GM18861 (cell line): ENCODE results near the gene CDON.

ENCODE experiments used
- ATAC-seq: cut with Tn5 transposase; IDR thresholded peaks from one replicate; pipeline ENCODE4 v1.9.1; 2021; ENCODE audit not compliant: unreplicated experiment

The CDON gene, protein sequence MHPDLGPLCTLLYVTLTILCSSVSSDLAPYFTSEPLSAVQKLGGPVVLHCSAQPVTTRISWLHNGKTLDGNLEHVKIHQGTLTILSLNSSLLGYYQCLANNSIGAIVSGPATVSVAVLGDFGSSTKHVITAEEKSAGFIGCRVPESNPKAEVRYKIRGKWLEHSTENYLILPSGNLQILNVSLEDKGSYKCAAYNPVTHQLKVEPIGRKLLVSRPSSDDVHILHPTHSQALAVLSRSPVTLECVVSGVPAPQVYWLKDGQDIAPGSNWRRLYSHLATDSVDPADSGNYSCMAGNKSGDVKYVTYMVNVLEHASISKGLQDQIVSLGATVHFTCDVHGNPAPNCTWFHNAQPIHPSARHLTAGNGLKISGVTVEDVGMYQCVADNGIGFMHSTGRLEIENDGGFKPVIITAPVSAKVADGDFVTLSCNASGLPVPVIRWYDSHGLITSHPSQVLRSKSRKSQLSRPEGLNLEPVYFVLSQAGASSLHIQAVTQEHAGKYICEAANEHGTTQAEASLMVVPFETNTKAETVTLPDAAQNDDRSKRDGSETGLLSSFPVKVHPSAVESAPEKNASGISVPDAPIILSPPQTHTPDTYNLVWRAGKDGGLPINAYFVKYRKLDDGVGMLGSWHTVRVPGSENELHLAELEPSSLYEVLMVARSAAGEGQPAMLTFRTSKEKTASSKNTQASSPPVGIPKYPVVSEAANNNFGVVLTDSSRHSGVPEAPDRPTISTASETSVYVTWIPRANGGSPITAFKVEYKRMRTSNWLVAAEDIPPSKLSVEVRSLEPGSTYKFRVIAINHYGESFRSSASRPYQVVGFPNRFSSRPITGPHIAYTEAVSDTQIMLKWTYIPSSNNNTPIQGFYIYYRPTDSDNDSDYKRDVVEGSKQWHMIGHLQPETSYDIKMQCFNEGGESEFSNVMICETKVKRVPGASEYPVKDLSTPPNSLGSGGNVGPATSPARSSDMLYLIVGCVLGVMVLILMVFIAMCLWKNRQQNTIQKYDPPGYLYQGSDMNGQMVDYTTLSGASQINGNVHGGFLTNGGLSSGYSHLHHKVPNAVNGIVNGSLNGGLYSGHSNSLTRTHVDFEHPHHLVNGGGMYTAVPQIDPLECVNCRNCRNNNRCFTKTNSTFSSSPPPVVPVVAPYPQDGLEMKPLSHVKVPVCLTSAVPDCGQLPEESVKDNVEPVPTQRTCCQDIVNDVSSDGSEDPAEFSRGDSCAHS (N-terminal part only)

DNA sequence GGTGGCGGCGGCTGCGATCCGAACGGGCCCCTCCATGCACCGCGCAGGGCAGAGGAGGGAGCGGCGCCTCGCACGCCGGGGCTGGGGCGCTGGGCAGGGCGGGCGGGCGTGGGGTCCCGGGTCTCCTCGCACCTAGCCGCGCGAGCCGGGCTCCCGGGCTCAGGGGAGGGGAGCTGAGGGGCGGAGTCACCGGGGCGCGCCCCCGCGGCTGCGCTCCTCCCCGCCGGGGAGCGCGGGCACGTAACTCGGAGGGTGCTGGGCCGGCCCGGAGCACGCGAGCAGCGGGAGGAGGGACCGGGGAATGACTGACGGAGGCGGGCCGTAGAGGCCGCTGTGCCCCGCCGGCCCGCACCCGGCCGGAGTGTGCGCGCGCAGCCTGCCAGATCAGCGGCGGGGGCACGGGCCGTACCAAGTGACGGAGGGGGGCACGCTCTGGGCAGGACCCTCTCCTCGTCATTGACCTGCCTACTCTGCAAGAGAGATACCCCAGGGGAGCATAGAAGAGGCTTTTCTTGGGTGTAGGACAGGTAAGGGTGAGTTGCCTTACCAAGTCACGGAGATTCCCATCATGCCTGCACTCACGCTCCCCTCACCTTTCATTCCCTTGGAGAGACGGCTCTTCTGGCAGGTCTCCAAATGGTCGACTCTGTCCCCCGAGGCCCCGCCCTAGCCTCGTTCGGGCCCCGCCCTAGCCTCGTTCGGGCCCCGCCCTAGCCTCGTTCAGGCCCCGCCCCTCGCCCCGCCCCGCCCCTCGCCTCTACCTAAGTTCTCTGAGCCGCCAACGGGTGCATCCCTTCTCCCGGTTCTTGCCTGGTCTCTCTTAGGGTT, at the start of gene CDON:
Gene CDON (minus strand): TSS at position 188 of the 828 bp plus-strand sequence. CDS start 39,390 bp downstream, outside the sequence.
- ATAC-seq: peak; percentile 97

GRCh38 chr11:126111458-126112116, 48.9 kb upstream of the CDON start:
- no peak for ATAC-seq

DNA sequence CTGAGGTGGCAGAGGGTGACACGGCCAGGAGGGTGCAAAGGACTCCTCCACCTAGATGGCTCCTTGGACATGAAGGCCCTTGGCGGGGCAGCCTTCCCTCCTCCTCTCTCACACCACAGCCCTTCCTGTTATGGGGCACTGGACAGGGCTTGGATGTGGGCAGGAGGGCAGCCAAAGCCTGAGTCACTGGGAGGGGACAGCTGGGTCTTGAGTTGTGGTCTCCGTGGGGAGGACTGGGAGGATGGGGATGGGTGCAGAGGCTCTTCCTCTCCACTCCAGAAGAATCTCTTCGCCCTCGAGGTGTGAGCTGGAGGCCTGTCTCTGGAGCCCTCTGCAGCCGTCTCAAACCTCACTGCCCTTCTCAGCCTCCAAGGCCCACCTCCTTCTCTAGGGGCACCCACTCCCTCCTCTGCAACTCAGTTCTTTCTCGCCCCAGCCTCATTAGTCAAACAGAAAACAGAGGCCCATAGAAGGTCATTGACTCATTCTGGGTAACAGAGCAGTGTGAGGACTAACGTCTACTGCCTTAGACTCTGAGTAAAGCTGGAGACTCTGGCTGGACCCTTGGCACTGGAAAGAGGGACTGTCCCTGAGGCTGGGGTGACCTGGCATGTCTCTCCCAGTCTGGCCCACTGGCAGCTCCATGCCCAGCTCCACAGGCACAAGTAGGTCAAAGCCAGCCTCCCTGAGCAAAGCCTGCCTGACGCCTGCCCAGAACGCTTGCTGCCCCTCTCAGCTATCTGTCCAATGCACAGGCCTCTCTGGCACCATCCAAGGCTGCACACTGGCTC, 47.5 kb upstream of the CDON start:
- ATAC-seq: no peak

DNA sequence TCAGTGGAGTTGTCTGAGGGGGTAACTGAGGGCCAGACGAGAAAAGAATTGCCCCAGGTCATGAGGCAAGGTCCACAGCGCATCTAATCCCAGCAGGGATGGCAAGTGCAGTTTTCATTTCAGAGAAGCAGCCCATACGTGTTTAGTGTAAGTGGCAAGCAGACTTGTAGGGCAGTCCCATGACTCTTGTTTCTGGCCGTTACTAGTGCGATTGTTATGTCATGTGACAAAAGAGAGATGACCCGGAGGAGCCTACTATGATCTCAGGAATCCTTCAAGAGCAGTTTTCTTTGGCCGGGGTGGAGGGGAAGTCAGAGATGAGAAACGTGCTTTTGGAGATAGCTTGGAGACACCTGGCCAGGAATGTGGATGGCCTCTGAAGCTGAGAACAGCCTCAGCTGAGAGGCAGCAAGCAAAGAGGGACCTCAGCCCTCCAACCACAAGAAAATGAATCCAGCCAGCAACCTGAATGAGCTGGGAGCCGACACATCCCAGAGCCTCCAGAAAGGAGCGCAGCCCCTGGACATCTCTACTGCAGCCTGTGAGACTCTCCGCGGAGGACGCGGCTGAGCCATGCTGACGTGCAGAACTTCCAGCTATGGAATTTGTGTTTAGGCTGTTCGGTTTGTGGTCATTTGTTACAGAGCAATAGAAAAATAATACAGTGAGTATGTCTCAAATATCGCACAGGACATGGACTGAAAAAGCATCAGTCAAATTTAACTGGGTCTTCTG, 44.1 kb upstream of the CDON start:
- no peak for ATAC-seq

GRCh38 chr11:126105748-126106080, 43.0 kb upstream of the CDON start:
- no peak for ATAC-seq

GRCh38 chr11:126105022-126105747, 42.5 kb upstream of the CDON start:
- ATAC-seq: no peak

DNA sequence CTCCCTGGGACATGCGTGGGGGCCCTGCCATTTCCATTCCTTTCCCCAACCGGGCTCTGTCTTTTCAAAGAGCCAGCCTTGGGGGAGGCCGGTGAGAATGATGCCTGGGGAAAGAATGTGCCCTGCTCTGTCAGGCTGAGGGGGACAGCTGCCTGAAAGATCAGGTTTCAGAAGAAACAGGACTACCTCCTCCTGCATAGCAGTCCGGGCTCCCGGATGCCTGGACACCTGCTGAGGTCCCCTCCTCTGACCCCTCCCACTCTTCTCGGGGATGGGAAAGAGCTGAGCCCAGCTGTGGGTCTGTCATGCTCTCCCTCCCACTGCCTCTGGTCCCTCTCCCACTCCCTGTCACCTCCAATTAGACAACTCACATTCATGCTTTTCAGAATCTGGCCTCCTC, 41.8 kb upstream of the CDON start:
- ATAC-seq: no peak

DNA sequence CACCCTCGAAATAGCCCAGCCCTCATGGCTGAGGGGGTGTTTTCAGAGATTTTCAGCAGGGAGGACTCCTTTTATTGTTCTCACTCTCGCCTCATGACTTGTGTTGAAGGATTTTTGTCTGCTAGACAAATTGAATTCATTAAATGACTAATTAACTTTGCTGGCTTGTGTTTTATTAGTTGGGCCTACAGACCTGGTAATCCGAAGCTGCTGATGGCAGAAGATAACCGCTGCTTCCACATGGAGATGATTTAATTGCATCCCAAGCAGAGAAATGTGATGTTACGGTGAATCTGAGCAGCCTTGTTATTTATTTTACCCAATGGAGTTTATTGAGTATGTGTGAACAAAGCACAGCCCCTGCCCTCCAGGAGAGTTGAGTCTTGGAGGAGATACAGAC, 40.5 kb upstream of the CDON start:
- ATAC-seq: no peak

- ATAC-seq: no peak
Observed at GRCh38 chr11:126102436-126102981, 39.8 kb upstream of the CDON start.

DNA sequence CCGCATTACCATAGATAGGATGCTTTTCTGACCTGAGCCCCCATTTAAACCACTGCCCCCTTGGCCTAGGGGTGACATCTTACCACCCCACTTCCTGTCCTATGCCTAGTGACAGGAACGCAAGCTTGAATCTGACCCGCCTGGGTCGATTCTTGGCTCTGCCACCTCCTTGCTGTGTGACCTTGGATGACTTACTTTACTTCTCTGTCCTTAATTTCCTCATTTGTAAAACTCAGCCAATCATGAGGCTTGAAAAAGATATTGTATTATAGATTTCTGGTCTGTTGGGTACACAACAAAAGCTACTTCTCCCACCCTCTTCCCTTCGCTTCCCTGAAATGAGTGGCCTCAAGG, 39.2 kb upstream of the CDON start:
- ATAC-seq: no peak

GRCh38 chr11:126101251-126101929, 38.7 kb upstream of the CDON start:
- no peak for ATAC-seq

GRCh38 chr11:126100716-126101115, 38.0 kb upstream of the CDON start:
- ATAC-seq: no peak

DNA sequence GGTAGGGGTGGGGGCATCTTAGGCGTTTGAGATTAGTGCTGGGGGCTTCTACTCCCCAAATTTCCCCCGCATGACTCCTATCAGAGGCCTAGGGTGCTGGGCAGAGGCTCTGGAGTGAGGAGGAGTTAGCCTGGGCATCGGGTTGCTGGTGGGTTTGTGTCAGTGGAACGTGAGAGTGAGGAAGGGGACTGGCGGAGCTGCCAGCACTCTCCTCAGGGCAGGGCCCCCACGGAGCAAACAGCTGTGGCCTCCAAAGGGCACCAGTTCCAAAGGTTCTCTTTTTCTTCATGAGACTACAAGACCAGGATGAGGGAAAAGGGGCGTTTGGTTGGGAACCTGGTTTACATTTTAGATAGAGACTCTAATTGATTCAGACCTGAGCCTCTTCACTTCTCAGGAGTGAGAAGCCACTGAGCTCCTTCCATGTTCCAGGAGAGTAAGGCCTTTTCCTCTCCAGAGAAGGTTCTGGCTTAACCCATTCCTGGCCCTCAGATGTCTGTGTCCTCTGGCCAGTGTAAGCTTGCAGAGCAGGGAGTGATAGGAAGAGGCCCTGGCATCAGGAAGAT, 35.6 kb upstream of the CDON start:
- no peak for ATAC-seq

GRCh38 chr11:126095745-126096144, 33.1 kb upstream of the CDON start:
- ATAC-seq: no peak

GRCh38 chr11:126090452-126090851, 27.8 kb upstream of the CDON start:
- ATAC-seq: no peak

GRCh38 chr11:126088999-126089398, 26.3 kb upstream of the CDON start:
- no peak for ATAC-seq

- no peak for ATAC-seq
Observed at GRCh38 chr11:126086248-126086647, 23.6 kb upstream of the CDON start.
